Lower leg skin (tissue), 3 donors: Measurements from ENCODE around the gene SPAG9.

Experiments
- CTCF ChIP-seq, 3 donors: fragments of 450-650 bp; IDR thresholded peaks; one replicate each; pipeline ENCODE4 v1.5.1; 2016; ENCODE audit warnings: antibody characterized with exemption in 3 of 3, mild to moderate bottlenecking in 3 of 3, moderate library complexity in 2 of 3
- POLR2A ChIP-seq, 2 donors: fragments of 450-650 bp; IDR thresholded peaks; one replicate each; pipeline ENCODE4 v1.6.1; 2016 to 2017; ENCODE audit warnings: antibody characterized with exemption in 2 of 2, mild to moderate bottlenecking in 1 of 2, moderate library complexity in 1 of 2

DNA sequence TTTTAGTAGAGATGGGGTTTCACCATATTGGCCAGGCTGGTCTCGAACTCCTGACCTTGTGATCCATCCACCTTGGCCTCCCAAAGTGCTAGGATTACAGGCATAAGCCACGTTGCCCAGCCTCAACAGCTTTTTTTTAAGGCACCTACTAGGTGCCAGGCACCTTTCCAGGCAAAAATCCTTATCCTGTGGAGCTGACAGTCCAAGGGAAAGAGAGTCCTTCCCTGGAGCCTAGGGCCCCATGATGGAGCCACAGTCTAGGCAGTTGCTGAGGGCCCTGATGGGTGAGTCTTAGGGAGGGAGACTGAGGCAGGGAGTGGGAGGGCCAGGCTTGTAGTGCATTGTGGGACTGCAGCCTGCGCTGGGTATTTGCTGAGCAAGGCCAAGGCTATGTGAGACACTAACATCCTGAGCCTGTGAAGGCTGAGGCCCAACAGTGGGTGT, 174.9 kb downstream of the SPAG9 start:
- no peak for TF ChIP-seq CTCF (IDR thresholded peaks at IDR 0.05)
- TF ChIP-seq POLR2A (IDR thresholded peaks at IDR 0.05), result no peak
